Hematopoietic multipotent progenitor cell treated with erythropoietin and hydrocortisone succinate and interleukin-3 and kit ligand, for 6 days (in vitro differentiated cells): Measurements from ENCODE around the gene RNU6-7.
A peak's percentile ranks its signal among the peaks of the same experiment; 100 is the strongest.

Experiments
- DNase-seq: peaks from one replicate; pipeline ENCODE4 v3.0.0-alpha.2; 2015

RNU6-7 gene

DNA sequence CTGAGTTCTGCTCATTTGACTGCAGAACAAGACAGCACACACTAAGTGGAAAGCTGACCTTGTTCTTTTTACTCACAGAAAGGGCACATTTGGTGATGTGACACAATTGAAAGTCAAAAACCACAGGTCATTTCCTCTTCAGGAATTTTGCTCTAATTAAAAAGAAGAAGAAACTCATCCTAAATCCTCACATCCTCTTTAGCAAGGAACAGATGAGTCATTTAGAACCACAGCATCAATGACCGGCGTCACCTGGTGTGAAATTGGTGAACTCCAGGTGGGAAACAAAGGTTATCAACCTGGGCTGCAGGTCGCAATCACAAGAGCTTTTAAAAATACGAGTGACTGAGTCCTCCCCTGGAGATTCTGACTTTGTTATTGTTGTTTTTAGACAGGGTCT is 4.1 kb downstream of the RNU6-7 start:
- DNase-seq, result no peak

DNA sequence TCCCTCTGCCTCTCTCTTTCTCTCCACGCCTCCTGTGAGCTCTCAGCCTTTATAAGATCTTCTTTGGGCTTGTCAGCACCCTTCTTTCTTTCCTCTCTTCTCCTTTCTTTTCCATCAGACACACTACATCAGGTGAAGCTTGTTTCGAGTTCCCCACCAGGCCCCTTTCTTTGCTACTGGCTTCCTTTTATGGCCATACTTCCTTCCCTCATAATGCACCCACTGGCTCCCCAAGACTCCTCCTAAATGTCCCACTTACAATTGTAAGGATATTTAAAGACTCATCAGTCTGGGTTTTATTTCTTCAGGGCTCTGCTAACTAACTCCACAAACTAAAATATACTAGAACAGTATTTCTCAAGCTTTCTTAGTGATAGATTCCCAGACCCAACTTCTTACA is 4.7 kb downstream of the RNU6-7 start:
- no peak for DNase-seq

DNA sequence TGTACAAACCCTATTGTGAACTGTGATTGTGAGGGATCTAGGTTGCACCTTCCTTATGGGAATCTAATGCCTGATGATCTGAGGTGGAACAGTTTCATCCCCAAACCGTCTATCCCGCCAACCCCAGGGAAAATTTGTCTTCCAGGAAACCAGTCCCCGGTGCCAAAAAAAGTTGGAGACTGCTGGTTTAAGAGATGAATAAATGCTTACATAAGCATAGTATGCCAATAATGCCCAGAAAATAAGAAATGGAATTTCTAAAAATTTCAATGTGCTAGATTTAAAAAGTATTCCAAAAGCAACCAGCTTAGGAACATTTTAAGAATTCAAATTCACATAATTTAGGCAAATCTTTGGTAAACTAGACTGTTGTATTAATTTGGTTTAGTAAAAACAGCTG is 6.6 kb downstream of the RNU6-7 start:
- DNase-seq, result no peak

DNA sequence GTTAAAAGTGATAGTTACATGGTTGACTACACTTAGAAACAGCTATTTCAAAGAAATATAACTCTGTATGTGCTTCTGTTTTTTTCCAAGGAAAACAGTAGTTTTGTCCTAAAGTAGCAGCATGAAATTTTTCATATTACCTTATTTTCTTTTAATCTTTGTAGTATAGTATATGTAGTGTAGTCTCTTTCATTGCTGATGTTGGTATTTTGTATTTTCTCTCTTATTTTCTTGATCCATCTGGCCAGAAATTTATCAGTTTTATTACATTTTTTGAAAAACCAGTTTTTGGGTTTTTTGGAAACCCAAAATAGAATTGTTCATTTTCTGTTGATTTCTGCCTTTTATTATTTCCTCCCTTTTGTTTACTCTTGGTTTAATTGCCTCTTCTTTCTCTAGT is 7.6 kb downstream of the RNU6-7 start:
- DNase-seq, result no peak

GRCh38 chr14:32211068-32211404 is 9.2 kb downstream of the RNU6-7 start:
- no peak for DNase-seq

DNA sequence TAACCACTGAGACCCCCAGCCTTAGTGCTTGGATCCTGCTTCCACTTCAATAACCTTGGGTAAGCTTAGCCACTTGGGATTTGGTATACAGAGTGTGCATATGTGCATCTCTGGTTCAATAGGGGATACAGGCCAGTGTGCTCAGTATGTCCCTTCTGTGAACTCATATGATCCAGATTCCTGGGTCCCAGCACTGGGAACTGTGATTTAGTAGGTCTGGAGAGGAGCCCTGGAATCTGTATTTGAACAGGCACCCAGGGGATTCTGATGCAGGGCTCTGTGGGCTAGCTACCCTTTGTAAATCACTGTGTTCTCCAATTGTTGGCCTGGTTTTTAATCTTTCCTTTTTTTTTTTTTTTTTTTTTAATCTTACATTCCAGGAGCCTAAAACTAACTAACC is 11.0 kb downstream of the RNU6-7 start:
- no peak for DNase-seq

DNA sequence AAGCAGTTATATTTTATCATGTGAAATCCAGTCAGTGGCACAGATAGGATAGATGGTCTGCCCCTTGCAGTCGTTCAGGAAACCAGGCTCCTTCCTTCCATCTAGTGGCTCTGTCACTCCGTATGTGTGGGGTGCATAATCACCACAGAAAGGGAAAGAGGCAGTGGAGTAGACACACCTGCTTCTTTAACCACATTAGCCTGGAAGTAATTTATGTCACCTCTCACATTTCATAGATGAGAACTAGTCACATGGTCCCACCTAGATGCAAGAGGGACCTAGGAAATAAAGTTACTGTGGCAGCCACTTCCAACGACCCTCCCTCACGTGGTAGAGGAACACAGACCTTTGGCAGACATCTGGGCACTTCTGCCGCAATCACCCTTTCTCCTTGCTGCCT is 15.5 kb downstream of the RNU6-7 start:
- DNase-seq, result peak; percentile 26

DNA sequence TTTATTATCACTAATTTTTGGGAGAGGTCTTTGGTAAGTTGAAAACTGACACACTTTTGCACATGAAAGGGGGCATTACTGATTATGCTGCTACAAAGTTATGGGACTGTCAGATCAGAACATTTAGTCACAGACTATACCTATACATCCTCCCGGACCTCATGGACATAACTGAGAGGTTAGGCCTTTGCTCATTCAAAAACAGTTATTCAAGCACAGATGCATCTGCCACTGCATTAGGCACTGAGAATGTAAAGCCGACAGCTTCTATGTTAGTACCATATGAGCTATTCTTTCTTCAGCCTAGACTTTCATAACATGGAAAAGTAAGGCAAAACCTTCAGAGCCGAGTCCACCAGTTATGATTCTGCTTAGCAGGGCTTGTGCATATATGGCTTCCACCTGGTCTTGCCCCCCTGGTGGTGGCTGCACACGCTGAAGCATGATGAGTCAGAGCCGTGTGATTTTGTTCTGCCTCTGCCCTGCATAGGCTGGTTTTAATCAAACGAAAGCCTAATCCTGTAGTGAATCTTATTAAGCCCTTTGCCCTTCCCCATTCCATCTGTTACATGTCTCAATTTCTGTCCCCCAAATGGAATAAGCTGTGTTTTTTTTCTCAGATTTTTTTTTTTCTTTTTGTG is 23.0 kb downstream of the RNU6-7 start:
- DNase-seq, result peak; percentile 42

DNA sequence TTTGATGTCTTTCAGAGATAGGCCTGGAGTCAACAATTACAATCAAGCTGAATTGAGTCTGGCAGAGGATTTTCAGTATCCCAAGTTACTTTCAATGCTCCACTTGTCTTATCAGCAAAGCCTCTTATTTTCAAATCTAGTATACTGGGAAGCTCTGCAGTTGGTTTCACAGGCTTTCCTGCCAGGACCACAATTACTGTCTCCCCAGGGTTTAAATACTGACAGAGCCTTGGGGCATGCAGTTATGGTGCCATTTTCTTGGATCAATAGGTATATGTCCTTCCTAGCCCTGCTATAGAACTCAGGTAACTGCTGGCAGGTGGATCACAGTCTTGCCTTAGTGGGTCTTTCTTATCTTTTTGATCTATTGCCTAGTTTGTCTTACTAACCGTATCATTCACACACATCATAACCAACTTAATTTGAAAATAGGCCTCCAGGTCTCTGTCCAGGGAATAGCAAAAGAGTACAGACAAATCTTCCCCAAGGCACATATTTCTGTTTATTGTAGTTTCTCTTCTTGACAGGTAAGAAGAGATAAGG is 23.6 kb downstream of the RNU6-7 start:
- no peak for DNase-seq

DNA sequence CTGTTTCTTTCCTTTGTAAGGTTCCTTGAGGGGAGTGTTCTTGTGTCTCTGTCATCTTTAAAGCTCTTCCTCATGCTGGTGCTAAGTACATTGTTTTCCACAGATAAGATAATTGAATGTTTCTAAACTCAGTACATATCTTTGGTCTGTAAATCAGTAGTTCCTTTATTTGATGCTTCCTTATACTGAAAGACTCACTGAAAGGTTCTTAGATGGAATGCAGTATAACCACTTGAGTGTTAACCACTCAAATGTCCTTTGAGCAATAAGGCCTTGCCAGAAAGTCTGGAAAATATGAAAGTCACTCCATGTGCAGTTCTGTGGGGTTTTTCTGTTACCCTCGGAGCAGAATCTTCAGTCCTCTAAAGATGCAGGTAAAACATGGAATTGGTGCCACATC is 24.2 kb downstream of the RNU6-7 start:
- DNase-seq, result no peak

- no peak for DNase-seq
Observed at GRCh38 chr14:32230181-32230580, 28.3 kb downstream of the RNU6-7 start.

GRCh38 chr14:32230695-32231280 is 28.9 kb downstream of the RNU6-7 start:
- DNase-seq, result no peak

- DNase-seq, result no peak
Observed at GRCh38 chr14:32232481-32232880, 30.6 kb downstream of the RNU6-7 start.

GRCh38 chr14:32233260-32233659 is 31.4 kb downstream of the RNU6-7 start:
- DNase-seq, result peak; percentile 58

- no peak for DNase-seq
Observed at GRCh38 chr14:32244404-32244803, 42.6 kb downstream of the RNU6-7 start.

- no peak for DNase-seq
Observed at GRCh38 chr14:32246751-32247150, 44.9 kb downstream of the RNU6-7 start.

- no peak for DNase-seq
Observed at GRCh38 chr14:32249371-32249770, 47.5 kb downstream of the RNU6-7 start.

- DNase-seq, result no peak
Observed at GRCh38 chr14:32249780-32250179, 47.9 kb downstream of the RNU6-7 start.

DNA sequence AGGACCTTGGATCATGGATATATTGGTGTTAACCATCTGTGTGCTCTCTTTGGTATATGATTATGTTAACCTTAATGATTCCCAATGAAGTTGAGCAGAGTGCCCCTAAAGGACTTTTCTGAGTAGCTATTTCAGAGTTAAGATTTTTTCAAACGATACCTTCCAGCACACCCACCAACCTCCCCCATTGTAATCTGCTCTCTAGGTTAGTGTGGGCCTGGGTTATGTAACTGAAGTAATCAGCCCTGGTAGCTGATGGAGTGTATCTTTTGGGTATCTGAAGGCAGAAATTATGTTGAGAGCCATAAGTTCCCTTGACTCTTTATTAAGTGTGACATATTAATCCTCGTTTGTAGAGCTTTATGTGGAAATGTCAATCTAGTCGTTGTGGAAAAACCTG is 48.8 kb downstream of the RNU6-7 start:
- DNase-seq, result no peak

DNA sequence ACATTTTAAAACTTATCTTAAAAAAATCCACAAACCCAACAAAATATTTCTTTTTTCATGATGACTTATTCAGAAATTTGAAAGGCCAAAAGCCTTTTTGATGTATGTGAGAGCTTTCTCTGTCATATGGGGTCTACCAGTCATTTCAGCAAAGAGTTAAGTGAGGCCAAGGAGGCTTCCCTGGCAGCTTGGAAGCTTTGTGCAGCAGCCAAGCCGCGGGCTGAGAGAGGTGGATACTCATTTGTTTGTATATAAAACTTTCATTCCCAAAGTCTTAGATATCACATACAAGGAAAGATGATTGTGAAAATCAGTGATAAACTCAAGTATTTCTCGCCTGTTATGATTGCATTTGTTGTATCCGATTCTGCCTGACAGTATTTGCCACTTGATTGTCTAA is 49.7 kb downstream of the RNU6-7 start:
- no peak for DNase-seq
